ENCODE results near the gene EFNA5. TPM values are rescaled to one million over a fixed set of nuclear protein-coding genes. Genes with fewer than 3 reads are reported as not detected.

EFNA5 gene
- total and polyA plus RNA-seq, 2 of the 8 experiments (the other 6 are each of a cell fraction or from before 2014, with no cell fraction given), result 9.6 to 21.8 TPM

- TF ChIP-seq CHD7 (IDR thresholded peaks at IDR 0.05; ENCODE audit: insufficient replicate concordance, low read length) (no peak), RAD21 (IDR thresholded peaks at IDR 0.05 in 1 of 2, conservative IDR thresholded peaks at IDR 0.05 in 1 of 2; ENCODE audit: low read depth in 2 of 2, low read length in 2 of 2) (peak; percentile 79 to 86), EP300 (IDR thresholded peaks at IDR 0.05; ENCODE audit: borderline replicate concordance in 1 of 2, low read depth in 2 of 2, low read length in 2 of 2) (peak in 1 of 2 experiments; percentile 68; a peak in 1 of 3 replicates), E2F6 (IDR thresholded peaks at IDR 0.05) (no peak), TAF1 (IDR thresholded peaks at IDR 0.05; ENCODE audit: low read depth, low read length) (peak; percentile 48; the same call in 1 of the 2 replicates), YY1 (IDR thresholded peaks at IDR 0.05; ENCODE audit: low read depth, low read length) (peak; percentile 66; the same call in 1 of the 2 replicates)
These were observed 98.9 kb downstream of the EFNA5 start (continued) for GRCh38 chr5:107571621-107572536.

Measured in H1 (cell line).